NOMO-1 (cell line): ENCODE measurements around the gene RABGEF1.
"Not testable (repeated sequence)": the region's sequence is repeated elsewhere in the genome, so short reads cannot be mapped to it uniquely, and the experiment has no call there.

Experiments used
- DNase-seq, 2 experiments: peaks; one replicate each; lab custom pipeline; 2025; ENCODE audit not compliant: unreplicated experiment in 2 of 2; lab: John Stamatoyannopoulos, UW

The RABGEF1 gene

DNA sequence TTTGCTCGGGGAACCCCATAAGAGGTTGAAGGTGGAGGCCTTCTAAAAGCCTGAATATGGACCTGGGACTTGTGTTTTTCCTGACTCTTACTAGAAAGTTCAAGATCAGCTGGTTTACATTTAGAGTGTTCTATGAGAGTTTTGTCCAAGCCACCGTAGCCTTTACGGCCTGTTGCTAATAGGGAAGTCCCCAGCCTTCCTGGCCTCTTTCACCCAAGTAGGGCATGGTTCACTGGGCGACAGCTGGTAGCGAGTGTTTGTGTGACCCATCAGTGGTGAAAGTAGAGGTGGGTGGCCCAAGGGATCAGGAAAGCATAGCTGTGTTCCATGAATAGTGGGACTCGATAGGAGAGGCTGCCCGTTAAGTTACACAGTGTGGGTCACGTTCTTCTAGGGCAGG lies 60.1 kb downstream of the RABGEF1 start:
- DNase-seq, result no peak

DNA sequence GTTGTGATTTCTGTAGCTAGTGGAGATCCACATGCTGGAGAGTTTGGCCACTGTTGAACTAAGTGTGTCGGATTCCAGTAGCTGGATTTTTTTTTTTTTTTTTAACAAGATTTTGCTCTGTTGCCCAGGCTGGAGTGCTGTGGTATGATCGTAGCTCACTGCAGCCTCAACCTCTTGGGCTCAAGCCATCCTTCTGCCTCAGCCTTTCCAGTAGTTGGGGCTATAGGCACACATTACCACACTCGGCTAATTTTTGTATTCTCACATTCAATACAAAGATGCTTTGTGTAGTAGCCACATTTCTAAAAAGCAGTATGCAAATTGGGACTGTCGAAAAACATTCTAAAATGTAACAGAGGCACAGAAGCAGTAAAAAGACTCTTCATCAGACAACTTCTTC lies 63.5 kb downstream of the RABGEF1 start:
- DNase-seq, result no peak

DNA sequence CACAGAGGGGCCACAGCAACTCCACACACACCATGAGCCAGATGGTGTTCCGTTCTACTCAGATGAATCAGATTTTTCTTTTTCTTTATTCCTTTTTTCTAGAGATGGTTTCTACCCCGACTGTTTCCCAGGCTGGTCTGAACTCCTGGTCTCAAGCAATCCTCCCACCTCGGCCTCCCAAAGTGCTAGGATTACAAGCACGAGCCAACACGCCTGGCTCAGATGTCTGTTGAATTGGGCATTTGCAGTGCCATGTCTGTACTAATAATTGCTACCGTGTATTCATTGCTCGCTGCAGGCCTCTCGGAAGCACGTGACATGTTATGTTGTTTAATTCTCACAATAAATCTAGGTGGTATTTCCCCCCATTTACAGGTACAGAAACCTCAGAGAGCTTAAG lies 67.2 kb downstream of the RABGEF1 start:
- DNase-seq, result no peak

DNA sequence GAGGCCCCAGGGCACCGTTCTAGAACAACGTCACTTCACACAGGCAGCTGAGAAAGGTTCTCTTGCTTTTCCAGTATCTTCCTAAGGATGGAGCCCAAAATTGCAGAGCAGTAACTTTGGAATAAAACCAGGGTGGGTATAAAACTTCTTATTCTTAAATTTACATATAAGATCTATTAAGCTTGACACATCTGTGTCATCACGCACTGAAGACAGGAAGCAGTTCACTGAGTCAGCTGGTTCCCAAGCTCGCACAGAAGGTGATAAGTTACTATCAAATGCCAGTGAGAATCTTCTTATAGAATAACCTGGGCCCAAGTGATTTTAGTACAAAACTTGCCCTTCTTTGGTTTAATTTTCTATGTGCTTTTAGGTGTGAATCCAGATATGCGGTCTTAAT lies 70.2 kb downstream of the RABGEF1 start:
- DNase-seq, result no peak

- DNase-seq, result not testable (repeated sequence)
Measured at GRCh38 chr7:66815186-66815875, 74.8 kb downstream of the RABGEF1 start.

DNA sequence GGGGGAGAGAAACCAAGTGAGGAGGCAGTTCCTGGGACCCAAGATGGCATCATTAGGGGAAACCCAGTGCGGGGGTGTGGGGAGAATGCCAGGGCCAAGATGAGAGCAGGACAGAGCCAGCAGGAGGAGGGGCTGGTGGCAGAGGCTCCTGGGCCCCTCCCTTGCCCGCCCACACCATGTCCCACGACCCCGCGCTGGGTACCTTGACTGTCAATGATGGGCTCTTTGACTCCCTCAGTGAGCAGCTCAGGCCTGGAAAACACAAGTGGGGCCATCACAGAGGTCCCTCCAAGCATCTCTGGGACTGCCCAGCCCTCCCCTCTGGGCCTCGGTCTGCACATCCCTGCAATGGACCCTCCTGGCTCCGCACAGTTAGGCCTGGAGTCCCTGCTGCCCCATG lies 75.4 kb downstream of the RABGEF1 start:
- DNase-seq, result no peak

DNA sequence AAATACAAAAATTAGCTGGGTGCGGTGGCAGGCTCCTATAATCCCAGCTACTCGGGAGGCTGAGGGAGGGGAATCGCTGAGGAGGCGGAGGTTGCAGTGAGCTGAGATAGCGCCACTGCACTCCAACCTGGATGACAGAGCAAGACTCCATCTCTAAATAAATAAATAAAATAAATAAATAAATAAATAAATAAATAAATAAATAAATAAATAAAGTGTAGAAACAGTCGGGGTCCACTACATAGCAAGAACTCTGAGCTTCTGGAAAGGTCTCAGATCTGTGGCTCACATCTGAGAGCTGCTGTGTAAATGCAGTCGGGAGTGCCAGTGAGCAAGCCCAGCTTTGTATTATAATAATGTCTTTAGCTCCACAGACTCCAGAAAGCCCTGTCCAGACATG lies 76.1 kb downstream of the RABGEF1 start:
- DNase-seq, result not testable (repeated sequence)

GRCh38 chr7:66817208-66817795 lies 76.8 kb downstream of the RABGEF1 start:
- DNase-seq, result peak; percentile 21 to 50

DNA sequence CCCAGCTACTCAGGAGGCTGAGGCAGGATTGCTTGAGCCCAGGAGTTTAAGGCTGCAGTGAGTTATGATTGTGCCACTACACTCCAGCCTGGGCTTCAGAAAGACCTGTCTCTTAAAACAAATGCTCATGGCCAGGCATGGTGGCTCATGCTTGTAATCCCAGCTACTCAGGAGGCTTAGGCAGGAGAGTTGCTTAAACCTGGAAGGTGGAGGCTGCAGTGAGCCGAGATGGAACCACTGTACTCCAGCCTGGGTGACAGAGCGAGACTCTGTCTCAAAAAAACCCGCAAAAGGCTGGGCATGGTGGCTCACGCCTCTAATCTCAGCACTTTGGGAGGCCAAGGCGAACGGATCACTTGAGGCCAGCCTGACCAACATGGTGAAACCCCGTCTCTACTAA lies 77.4 kb downstream of the RABGEF1 start:
- DNase-seq, result not testable (repeated sequence)

GRCh38 chr7:66824041-66824440 lies 83.5 kb downstream of the RABGEF1 start:
- no peak for DNase-seq

GRCh38 chr7:66825538-66825937 lies 85.0 kb downstream of the RABGEF1 start:
- peak; percentile 42 to 56 for DNase-seq

DNA sequence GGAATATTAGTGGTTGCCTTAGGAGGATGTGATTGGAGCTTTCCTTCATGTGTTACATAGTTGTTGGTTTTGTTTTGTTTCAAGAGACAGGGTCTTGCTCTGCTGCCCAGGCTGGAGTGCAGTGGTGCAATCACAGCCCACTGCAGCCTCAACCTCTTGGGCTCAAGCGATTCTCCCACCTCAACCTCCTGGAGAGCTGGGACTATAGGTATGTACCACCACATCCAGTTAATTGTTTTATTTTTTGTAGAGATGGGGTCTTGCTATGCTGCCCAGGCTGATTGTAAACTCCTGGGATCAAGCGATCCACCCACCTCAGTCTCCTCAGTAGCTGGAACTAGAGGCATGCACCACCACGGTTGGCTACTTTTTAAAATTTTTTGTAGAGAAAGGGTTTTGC lies 86.1 kb downstream of the RABGEF1 start:
- DNase-seq, result no peak

DNA sequence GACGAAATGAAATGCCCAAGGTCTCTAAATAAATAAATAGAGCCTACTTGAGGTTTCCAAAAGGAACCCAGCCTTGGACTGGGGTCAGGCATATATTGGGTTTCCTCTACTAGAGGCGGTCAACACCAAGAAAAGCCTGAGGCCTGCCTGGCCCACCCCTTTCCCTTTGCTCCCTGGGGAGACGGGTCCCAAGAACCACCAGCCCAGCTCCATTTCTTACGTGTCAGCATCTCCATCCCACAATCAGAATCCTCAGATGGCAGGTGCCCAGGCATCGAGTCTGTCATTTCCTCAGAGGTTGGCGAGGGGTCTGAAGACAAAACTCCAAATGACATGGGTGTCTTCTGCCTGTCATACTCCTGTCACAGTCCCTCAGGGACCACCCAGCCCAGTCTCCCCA lies 90.4 kb downstream of the RABGEF1 start:
- not testable (repeated sequence) for DNase-seq

DNA sequence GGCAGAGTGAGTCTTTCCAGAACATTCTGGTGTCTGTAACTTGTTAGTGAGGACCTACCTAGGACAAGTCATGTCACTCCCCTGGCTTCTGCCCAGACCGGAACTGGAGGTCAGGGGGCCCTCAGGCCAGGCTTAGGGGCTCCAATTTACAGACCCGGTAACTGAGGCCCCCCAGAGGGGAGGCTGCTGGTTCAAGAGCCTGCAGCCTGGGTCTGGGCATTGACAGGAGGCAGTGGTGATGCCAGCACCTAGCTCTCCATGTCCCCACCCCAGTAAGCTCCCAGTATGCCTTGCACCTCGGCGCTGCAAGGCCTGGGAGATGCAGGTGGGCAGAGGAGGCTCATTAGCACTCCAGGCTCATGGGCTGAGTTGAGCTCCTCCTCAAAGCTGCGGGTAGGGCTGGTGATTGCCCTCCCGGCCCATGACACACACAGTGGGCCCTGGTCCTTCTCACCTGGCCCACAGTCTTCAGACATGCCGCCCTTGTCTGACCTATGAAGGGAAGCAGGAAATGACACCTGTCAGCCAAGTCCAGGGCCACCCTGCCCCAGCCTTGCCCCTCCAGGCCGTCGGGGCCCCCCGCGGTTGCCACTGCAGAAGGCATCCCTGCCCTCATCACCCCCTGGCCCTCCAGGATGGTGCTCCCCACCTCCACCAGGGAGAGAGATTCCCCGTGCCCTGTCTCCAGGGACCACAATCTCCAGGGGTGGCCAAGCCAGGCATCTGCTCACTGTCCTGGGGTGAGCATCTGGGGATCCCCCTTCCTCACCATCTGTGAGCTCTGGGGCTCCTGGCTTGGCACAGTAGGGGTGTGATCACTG lies 92.2 kb downstream of the RABGEF1 start:
- DNase-seq, result no peak

DNA sequence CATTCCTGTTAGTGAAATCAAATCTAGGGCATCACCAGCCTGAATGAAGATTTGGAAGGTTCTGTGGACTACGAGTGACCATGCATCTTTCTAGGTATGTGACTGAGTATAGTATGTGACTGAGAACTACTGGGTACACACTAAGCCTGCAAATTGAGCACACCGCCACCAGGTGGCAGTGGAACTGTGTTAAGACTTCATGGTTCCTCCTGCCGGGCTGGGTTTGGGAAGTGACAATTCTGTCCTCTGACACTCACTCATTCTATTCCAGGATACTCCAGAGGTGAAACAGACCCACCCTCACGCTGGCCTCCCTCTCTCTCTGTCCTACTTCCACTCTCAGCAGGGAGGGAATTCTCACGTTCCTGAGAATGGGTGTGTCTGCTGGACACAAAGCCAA lies 96.5 kb downstream of the RABGEF1 start:
- DNase-seq, result peak in 1 of 2 experiments; percentile 41

DNA sequence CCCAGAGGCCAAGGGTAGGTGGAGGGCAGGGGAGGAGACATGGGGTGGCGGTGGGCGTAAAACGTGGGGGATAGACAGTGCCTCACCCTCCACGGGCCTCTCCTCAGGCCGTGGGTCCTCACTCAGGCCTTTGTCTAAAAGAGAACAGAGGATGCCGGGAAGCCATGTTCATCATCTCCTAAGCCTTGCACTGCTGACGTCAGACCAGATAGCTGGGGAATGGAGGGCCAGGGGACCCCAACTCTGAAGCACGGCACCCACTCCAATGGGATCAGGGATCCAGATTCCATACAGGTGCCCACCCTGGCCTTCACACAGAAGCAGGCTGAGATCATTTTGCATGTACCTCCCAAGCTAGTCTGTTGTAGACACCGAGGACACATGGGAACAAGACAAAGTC lies 97.1 kb downstream of the RABGEF1 start:
- DNase-seq, result no peak

DNA sequence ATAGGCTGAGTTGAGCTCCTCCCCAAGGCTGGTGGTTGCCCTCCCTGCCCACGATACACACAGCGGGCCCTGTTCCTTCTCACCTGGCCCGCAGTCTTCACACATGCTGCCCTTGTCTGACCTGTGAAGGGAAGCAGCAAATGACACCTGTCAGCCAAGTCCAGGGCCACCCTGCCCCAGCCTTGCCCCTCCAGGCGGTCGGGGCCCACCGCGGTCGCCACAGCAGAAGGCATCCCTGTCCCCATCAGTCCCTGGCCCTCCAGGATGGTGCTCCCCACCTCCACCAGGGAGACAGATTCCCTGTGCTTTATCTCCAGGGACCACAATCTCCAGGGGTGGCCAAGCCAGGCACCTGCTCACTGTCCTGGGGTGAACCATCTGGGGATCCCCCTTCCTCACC lies 99.3 kb downstream of the RABGEF1 start:
- DNase-seq, result no peak

DNA sequence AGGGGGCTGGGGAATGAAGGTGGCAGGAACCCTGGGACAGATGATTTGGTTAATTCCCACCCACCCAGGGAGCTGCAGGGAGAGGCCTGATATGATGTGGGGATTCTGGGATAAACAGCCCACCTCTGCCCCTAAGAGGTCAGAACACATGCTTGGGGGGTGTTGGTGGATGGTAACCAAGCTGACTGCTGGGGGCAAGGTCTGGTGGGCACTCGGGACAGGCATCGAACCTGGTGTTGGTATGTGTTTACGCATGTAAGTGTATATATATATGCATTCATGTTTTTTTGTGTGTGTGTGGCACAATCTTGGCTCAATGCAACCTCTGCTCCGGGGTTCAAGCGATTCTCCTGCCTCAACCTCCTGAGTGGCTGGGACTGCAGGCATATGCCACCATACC lies 99.8 kb downstream of the RABGEF1 start:
- no peak for DNase-seq

GRCh38 chr7:66841898-66842297 lies 101.4 kb downstream of the RABGEF1 start:
- no peak for DNase-seq

GRCh38 chr7:66843492-66843891 lies 103.0 kb downstream of the RABGEF1 start:
- not testable (repeated sequence) for DNase-seq

- DNase-seq, result peak; percentile 91 to 92
Measured at GRCh38 chr7:66844552-66845378, 104.2 kb downstream of the RABGEF1 start.
